ENCODE measurements around the gene C11orf52. TPM values are rescaled to one million over a fixed set of nuclear protein-coding genes. Genes with fewer than 3 reads are reported as not detected.

C11orf52 gene
- total RNA-seq, 2 donors from 2014 or later: not detected

DNA sequence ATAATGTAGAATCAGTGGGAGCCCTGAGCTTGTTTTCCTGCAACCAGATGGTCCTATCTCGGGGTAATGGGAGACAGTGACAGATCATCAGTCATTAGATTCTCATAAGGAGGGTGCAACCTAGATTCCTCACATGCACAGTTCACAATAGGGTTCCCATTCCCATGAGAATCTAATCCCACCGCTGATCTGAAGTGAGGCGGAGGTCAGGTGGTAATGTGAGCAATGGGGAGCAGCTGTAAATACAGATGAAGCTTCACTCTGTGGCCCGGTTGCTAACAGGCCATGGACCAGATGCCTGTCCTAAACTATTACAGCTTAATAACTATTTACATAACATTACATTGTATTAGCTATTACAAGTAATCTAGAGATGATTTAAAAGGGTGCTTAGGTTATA, 35.4 kb downstream of the C11orf52 start:
- H3K36me3 Mint-ChIP-seq: no peaks in the 10 kb centered on the region
- DNase-seq (ENCODE audit: low spot score) (no peak), ATAC-seq (no peak)
- H3K27me3 Mint-ChIP-seq: peaks cover 0 to 3% of the 10 kb centered on the region in 2 donors
- H3K4me1 Mint-ChIP-seq (ENCODE audit: low read depth in 2 of 2): peaks cover 9% of the 10 kb centered on the region in 2 donors
- H3K27ac Mint-ChIP-seq: no peak overlapping the region
- peaks cover 3% of the 10 kb centered on the region for H3K9me3 Mint-ChIP-seq
- no peak overlapping the region for H3K4me3 Mint-ChIP-seq

DNA sequence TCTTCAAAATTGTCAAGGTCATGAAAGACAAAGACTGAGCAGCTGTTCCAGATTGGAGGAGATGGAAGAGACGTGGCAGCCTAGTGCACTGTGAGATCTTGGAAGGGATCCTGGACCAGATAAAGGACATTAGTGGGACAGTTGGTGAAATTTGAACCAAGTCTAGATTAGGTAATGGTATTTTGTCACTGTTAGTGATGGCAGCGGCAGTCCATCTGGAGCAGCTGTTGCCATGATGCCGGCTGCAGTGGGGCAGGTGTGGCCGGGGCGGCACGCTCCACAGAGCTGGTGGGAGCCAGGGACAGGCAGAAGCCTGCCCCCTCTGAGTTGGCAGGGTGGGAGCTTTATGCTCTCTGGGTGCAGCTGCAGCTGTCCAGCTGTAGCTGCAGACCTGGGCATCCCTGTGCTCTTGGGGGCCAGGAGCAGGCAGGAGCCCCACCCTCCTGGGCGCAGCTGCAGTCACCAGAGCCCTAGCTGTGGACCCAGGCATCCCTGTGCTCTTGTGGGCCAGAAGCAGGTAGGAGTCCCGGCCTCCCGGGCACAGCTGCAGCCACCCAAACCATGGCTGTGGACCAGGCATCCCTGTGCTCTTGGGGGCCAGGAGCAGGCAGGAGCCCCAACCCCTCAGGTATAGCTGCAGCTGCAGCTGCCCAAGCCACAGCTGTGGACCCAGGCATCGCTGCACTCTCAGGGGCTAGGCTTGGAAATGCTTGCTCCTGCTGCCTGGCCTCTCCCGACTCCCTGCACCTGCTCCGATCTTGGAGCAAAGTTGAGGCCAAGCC, 39.1 kb downstream of the C11orf52 start:
- H3K4me1 Mint-ChIP-seq (ENCODE audit: low read depth in 2 of 2): no peaks in the 10 kb centered on the region
- H3K9me3 Mint-ChIP-seq: no peaks in the 10 kb centered on the region
- H3K4me3 Mint-ChIP-seq: no peak overlapping the region
- H3K27me3 Mint-ChIP-seq: peaks cover 0 to 3% of the 10 kb centered on the region in 2 donors
- H3K36me3 Mint-ChIP-seq: no peaks in the 10 kb centered on the region
- peak; percentile 24 to 34 for ATAC-seq
- no peak for DNase-seq (ENCODE audit: low spot score)
- H3K27ac Mint-ChIP-seq: no peak overlapping the region

DNA sequence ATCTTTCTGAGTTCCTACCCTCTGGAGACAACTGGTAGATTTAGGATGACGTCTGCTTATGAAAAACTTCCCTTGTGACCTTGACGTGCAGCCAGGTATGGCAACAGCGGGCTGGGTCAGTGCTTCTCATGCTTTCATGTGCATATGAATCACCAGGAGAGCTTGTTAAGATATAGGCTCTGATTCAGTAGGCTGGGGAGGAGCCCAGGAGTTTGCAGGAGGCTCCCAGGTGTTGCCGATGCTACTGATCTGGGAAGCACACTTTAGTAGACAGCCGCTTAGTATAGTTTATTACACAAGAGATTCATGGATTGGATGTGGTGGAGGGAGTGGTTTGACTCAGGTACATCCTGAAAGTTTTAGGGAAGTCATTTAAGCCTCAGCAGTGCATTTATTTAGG, 42.2 kb downstream of the C11orf52 start:
- H3K9me3 Mint-ChIP-seq: no peaks in the 10 kb centered on the region
- H3K27me3 Mint-ChIP-seq: peaks cover 0 to 3% of the 10 kb centered on the region in 2 donors
- no peak overlapping the region for H3K27ac Mint-ChIP-seq
- no peak for ATAC-seq
- H3K4me1 Mint-ChIP-seq (ENCODE audit: low read depth in 2 of 2): no peaks in the 10 kb centered on the region
- no peaks in the 10 kb centered on the region for H3K36me3 Mint-ChIP-seq
- DNase-seq (ENCODE audit: low spot score): no peak
- H3K4me3 Mint-ChIP-seq: no peak overlapping the region

DNA sequence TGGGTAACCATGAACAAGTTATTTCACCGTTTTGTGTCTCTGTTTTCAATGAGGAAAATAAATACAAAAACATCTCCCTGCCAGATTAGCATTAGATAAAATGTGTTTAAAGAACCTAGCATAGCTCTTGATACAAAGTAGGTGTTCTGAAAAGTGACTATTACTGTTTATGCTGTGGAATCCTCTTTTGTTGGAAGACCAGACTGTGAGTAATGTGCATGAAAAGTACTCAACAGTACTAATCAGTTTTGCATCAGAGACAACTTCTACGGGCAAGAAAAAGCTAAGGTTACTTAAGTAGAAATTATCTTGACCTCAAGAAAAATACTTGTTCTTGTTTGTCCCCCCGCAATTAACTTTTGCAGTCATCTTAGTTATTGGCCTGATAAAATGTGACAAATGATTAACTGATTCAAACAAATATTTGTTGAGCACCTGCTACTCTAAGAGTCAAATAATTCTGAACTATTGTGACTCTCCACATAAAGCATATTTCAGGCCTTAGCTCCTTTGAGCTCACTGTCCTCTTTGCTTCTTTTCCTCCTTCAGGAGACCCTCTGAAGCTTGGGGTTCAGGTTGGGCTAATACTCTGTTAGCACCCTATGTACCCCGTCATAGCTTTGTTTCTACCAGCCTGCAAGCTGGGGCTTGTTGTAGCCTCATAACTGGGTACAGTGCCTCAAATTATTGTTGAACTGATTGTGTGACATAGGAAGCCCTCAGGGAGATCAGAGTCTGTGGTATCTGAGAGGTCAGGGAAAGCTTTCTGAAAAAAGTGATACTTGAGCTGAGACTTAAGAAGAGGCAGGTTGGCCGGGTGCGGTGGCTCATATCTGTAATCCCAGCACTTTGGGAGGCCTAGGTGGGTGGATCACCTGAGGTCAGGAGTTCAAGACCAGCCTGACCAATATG, 42.9 kb downstream of the C11orf52 start:
- no peak for DNase-seq (ENCODE audit: low spot score)
- ATAC-seq: no peak
- no peaks in the 10 kb centered on the region for H3K4me1 Mint-ChIP-seq (ENCODE audit: low read depth in 2 of 2)
- H3K9me3 Mint-ChIP-seq: no peaks in the 10 kb centered on the region
- no peak overlapping the region for H3K27ac Mint-ChIP-seq
- peaks cover 0 to 3% of the 10 kb centered on the region in 2 donors for H3K27me3 Mint-ChIP-seq
- H3K36me3 Mint-ChIP-seq: no peaks in the 10 kb centered on the region
- no peak overlapping the region for H3K4me3 Mint-ChIP-seq

DNA sequence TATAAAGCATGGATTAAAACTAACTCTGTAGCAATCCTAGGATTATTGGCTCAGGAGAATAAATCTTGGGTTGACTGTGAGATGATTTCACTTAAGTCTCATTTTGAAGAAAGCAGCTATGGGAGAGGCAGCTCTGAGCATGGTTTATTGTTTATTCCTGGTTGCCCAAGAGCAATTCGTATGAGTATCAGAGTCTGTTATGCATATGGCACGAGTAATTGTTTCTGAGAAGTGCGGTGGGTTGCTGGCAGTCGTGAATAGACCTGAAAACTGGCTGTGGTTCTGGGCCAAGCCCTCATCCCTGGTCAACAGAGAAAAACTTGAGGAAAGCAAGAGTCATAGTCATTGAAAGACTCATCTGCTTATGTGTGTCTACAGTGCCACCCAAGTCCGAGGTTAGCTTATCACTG, 45.2 kb downstream of the C11orf52 start:
- DNase-seq (ENCODE audit: low spot score): no peak
- H3K4me3 Mint-ChIP-seq: no peak overlapping the region
- H3K9me3 Mint-ChIP-seq: no peaks in the 10 kb centered on the region

DNA sequence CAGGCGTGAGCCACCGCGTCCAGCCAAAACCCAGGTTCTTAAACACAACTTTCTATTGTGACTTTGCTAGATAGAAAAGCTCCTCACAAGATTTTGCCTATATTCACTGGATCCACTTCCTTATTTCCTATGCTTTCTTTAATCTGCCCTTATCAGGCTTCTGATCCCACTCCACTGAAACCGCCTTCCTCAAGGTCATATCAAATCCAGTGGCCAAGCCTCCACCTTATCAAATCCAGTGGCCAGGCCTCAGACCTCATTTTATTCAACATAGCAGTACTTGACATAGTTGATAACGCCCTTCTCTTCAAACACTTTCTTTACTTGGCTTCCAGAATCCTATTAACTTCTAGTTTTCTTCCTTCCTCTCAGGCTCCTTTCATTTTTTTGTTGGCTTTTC, 48.0 kb downstream of the C11orf52 start:
- no peak for ATAC-seq

More for the DNA sequence above, 45.2 kb downstream of the C11orf52 start:
- no peaks in the 10 kb centered on the region for H3K27me3 Mint-ChIP-seq
- H3K36me3 Mint-ChIP-seq: no peaks in the 10 kb centered on the region
- no peak for ATAC-seq
- H3K27ac Mint-ChIP-seq: no peak overlapping the region
- no peaks in the 10 kb centered on the region for H3K4me1 Mint-ChIP-seq (ENCODE audit: low read depth in 2 of 2)

DNA sequence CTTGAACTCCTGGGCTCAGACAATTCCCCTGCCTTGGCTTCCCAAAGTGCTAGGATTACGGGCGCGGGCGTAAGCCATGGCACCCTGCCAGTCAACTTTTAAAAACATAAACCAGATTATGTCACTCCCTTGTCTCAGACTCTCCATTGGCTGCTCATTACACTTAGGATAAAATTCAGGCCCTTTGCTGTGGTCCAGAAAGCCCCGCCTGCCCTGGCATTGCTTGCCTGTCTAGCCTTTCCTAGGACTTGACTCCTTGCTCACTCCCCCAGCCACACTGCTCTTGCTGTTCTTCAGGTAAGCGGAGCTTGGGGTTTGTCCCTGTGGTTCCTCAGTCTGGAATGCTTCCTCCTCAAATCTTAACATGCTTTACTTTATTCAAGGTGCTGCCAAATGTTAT, 48.9 kb downstream of the C11orf52 start:
- no peak overlapping the region for H3K27ac Mint-ChIP-seq
- DNase-seq (ENCODE audit: low spot score): no peak

More for the DNA sequence above, 48.0 kb downstream of the C11orf52 start:
- Mint-ChIP-seq H3K4me3 (no peak overlapping the region), H3K9me3 (no peaks in the 10 kb centered on the region), H3K27me3 (peaks cover 0 to 2% of the 10 kb centered on the region in 2 donors), H3K4me1 (ENCODE audit: low read depth in 2 of 2) (no peaks in the 10 kb centered on the region), H3K27ac (no peak overlapping the region), H3K36me3 (no peaks in the 10 kb centered on the region)
- DNase-seq (ENCODE audit: low spot score): no peak

DNA sequence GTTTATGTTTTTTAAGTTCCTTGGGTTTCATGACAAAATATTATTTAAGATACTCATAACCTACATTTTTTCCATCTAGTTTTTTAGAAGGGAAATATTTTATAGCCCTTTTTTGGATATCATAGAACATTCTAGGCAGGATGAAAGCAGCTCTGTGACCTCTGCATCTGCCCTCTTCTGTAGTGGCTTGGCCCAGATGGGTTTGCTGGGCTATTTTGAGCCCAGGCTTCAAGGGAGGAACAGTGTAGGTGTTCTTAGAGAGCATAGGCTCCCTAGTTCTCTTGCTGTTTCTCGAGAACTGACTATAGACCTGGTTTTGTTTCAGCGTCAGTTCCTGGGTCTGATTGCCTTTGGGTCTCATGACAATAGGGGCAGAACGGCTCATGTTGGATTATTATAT, 50.6 kb downstream of the C11orf52 start:
- ATAC-seq (no peak), DNase-seq (ENCODE audit: low spot score) (no peak)
- Mint-ChIP-seq H3K9me3 (no peaks in the 10 kb centered on the region), H3K27me3 (peaks cover 0 to 5% of the 10 kb centered on the region in 2 donors), H3K4me1 (ENCODE audit: low read depth in 2 of 2) (no peaks in the 10 kb centered on the region), H3K36me3 (no peaks in the 10 kb centered on the region), H3K4me3 (no peak overlapping the region), H3K27ac (no peak overlapping the region)

More for the DNA sequence above, 48.9 kb downstream of the C11orf52 start:
- no peaks in the 10 kb centered on the region for H3K36me3 Mint-ChIP-seq
- peaks cover 0 to 5% of the 10 kb centered on the region in 2 donors for H3K27me3 Mint-ChIP-seq
- H3K4me1 Mint-ChIP-seq (ENCODE audit: low read depth in 2 of 2): no peaks in the 10 kb centered on the region
- ATAC-seq: no peak
- H3K9me3 Mint-ChIP-seq: no peaks in the 10 kb centered on the region
- H3K4me3 Mint-ChIP-seq: no peak overlapping the region

DNA sequence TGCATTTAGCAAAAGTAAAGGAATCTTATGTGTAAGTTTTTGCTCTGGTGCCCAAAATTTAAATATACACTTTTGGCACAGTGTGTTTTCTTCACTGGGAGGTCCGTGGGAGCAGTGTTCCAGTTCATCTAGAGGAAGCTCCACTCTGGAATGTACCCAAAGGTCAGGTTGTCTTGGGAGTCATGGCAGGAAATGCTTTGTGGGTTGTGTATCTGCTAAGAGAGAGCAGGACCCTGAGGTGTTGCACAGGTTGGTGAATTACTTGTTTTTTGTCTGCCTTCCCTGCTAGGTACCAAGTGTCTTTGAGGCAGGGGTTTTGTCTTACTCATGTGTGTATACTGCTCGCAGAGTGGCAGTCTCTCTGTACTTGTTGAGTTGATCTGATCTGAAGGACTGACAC, 55.7 kb downstream of the C11orf52 start:
- DNase-seq (ENCODE audit: low spot score) (no peak), ATAC-seq (no peak)
- H3K9me3 Mint-ChIP-seq: no peaks in the 10 kb centered on the region
- H3K4me3 Mint-ChIP-seq: no peak overlapping the region
- no peak overlapping the region for H3K27ac Mint-ChIP-seq
- H3K27me3 Mint-ChIP-seq: peaks cover 18 to 24% of the 10 kb centered on the region in 2 donors
- peaks cover 0 to 9% of the 10 kb centered on the region in 2 donors for H3K4me1 Mint-ChIP-seq (ENCODE audit: low read depth in 2 of 2)
- no peaks in the 10 kb centered on the region for H3K36me3 Mint-ChIP-seq

DNA sequence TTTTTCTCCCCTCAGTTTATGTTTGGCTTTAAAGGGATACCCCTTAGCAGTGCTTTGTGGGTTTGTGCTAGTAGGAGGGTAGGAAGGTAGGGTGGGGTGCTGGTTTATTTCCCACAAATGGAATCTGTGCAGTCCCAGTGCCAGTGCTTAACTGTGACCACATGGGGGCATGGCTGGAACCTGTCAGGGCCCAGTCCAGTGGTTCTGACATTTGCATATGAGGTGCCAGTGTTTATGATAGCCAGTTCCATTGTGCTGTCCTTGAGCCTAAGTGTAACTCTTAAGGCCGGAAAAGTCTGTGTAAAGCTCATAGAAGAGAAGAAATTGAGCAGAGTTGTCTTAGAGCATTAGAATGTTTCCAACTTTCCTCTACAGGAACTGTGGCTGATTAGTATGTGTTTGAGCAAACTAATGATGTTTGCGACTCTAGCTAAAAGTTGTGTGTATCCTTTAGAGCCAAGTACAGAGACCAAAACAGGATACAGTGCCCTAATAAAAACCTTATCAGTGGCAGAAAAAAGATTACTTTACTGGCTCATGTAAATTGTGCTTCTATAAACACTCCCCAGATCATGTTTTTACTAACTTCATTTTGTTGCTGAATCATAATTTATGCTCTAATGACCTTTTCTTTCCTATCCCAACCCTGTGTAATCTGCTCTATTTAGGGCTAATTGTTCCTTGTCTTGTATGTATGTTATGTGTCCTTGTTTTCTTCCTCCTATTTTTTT, 56.5 kb downstream of the C11orf52 start:
- DNase-seq (ENCODE audit: low spot score) (no peak), ATAC-seq (no peak)
- Mint-ChIP-seq H3K36me3 (no peaks in the 10 kb centered on the region), H3K27ac (no peak overlapping the region), H3K4me3 (no peak overlapping the region), H3K27me3 (peaks cover 19 to 27% of the 10 kb centered on the region in 2 donors), H3K9me3 (no peaks in the 10 kb centered on the region), H3K4me1 (ENCODE audit: low read depth in 2 of 2) (peaks cover 0 to 9% of the 10 kb centered on the region in 2 donors)

DNA sequence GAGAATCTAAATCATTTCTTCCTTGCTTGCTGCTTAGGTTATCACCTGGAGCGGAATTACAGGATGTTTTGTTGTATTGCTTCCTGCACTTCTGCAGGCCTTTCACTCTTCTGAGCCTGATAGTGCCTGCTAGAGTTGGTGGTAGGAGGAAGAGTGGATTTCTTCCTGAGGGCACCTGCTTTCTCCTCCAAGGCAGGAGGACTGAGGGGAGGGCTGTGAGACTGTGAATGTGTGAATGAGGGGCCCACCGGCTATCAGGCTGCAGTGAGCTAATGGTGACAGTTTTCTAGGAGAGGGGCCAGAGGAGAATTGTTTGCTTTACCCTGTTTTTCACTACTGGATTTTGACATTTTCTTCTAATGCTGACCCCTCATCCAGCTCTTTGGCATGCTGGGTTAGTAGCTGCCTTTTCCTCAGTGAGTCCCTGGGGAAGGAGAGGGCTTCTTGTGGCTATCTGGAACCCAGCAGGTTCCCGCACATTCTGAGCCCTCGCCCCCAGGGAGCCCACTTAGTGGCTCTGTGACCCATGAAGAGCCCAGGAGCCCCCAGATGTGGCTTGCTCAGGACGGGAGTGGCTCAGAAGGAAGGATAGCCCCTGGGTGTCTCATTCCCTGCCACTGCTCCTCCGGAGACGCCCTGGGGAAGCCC, 57.5 kb downstream of the C11orf52 start:
- H3K36me3 Mint-ChIP-seq: no peaks in the 10 kb centered on the region
- H3K27me3 Mint-ChIP-seq: peaks cover 19 to 27% of the 10 kb centered on the region in 2 donors
- no peak overlapping the region for H3K27ac Mint-ChIP-seq
- H3K9me3 Mint-ChIP-seq: no peaks in the 10 kb centered on the region
- no peak for DNase-seq (ENCODE audit: low spot score)
- peaks cover 0 to 9% of the 10 kb centered on the region in 2 donors for H3K4me1 Mint-ChIP-seq (ENCODE audit: low read depth in 2 of 2)
- H3K4me3 Mint-ChIP-seq: no peak overlapping the region
- no peak for ATAC-seq
